ENCODE results near the gene ATP5PD.
"Not testable (repeated sequence)": the region's sequence is repeated elsewhere in the genome, so short reads cannot be mapped to it uniquely, and the experiment has no call there.

The ATP5PD gene

DNA sequence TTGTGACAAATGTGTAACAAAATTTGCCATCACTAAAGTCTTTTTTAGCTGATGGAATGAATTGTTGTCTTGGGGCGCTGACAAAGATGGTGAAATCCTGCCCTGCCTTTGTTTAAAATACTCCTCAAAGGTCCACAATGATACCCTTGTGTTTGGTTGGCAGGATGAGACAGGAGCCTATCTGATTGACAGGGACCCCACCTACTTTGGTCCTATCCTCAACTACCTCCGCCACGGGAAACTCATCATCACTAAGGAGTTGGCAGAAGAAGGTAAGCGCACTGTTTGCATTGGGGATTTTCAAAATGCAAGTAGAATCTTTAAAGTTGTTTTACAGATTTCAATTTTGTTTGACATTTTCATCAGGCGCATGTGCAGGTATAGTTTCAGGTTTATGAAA lies 2.3 kb upstream of the ATP5PD start:
- peak in 1 of 14 donors; percentile 43 for DNase-seq

DNA sequence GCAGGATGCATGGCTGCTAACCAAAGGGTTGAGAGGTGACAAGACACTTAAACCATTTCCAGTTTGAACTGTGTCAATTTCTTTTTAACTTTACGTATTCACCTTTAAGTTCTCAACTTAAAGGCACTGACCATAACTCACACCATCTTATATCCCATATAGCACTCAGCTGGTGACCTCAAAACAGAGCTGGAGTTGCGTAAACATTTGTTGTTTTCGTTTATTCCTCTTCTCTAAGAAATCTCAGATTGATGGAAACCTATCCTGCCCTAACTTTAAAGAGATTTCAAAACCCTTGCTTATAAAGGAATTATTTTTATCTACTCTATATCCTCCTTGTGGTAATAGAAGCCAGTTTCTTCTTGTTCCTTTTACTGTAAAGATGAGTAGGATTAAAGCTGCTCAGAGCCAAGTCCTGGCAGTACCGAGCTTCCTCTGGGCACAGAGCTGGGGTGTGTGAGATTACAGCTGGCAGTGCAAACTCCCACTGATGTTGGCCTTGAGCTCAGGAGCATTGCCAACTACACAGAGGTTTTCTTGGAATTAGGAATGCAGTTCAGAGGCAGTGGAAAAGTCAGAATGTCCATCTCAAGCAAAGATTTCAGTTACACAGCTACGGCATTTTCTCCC lies 1.6 kb upstream of the ATP5PD start:
- DNase-seq: peak in 6 of 14 donors; percentile 3 to 50 (median 16)

DNA sequence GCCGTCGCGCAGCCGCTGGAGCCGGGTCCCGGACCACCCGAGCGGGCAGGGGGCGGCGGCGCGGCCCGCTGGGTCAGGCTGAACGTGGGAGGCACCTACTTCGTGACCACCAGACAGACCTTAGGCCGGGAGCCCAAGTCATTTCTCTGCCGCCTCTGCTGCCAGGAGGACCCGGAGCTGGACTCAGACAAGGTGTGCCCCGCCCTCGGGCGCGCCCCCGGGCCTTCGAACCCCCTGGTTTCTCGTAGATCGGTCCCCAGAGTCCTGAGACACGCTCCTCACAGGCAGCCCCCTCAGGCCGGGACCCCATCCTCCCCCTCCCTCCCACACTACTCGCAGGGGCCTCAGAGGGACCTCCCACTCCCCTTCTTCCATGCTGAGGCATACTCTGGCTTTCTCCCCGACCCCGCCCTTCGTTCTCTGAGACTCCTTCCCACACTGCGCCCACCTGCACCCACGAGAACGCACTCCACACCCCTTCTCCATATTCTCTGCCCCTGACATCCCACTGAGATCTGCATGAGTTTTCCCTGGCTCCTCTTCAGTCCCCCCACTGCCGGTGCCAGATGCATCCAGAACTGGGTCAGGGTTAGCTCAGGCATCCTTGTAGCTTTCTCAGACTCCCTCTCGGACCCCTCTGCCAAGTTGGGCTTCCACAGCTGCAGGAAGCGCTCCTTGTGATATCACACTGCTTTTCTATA lies 779 bp upstream of the ATP5PD start:
- peak in 6 of 14 donors; percentile 1 to 54 (median 44) for DNase-seq

DNA sequence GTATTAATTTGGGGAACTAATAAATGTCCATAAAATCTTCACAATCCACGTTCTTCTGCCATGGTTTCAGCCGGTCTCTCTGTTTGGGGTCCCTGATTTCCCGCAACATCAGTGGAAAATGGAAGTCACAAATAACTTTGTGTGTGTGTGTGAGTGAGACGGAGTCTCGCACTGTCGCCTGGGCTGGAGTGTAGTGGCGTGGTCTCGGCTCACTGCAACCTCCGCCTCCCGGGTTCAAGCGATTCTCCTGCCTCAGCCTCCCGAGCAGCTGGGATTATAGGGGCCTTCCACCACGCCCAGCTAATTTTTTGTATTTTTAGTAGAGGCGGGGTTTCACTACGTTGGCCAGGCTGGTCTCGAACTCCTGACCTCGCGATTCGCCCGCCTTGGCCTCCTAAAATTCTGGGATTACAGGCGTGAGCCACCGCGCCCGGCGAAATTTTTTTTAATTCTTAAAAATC lies 793 bp downstream of the ATP5PD start:
- DNase-seq: not testable (repeated sequence)

DNA sequence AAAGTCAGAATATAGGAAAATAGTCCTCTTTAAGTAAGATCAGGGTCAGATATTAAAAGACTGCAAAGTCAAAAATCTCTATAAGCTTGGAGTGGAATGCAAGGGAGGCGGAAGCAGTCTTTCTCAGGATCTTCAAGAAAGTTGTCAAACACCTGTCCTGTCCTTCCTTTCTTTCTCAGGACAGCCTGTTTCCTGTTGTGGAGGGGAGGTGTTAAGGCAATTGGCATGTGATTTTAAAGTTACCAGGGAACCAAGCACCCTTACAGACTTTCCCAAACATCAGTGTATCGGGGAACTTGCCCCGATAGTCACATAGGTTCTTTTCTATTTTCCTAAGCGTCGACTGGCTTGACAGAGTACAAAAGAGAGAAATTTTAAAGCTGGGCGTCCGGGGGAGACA lies 2.1 kb downstream of the ATP5PD start:
- no peak for DNase-seq

DNA sequence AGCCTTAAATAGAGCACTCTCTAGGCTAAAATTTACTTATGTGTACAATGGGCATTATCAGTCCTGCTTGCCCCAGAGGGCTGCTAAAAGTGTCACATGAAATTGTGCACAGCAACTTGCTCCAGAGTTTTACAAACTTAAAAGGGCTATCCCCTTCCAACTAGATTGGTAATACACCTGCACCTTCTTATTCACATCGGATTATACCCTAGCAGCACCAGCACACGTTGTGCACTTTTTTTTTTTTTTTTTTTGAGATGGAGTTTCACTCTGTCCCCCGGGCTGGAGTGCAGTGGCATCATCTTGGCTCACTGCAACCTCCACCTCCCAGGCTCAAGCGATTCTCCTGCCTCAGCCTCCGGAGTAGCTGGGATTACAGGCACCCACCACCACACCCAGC lies 3.0 kb downstream of the ATP5PD start:
- not testable (repeated sequence) for DNase-seq

DNA sequence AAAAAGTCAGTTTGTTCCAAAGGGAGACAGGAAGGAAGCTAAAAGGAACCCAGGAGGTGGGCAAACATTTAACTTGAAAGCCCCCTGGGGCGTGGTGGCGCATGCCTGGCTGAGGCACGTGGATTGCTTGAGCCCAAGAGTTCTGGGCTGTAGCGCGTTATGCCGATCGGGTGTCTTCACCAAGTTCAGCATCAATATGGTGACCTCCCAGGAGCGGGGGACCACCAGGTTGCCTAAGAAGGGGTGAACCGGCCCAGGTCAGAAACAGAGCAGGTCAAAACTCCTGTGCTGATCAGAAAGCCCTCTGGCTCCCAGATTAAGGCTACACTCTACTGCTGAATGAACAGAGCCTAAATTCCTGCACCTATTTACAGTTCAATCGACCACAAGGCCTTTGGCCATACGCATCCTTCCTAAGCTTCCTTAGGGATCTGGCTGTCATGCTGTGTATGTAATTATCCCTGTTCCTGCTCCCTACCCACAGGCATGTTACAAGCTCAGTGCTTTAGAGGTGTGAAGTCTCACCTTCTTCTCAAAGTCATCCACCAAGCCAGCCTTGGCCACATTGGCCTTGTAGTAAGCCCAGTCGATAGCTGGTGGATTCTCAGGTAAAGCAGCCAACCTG lies 5.0 kb downstream of the ATP5PD start:
- DNase-seq: no peak

DNA sequence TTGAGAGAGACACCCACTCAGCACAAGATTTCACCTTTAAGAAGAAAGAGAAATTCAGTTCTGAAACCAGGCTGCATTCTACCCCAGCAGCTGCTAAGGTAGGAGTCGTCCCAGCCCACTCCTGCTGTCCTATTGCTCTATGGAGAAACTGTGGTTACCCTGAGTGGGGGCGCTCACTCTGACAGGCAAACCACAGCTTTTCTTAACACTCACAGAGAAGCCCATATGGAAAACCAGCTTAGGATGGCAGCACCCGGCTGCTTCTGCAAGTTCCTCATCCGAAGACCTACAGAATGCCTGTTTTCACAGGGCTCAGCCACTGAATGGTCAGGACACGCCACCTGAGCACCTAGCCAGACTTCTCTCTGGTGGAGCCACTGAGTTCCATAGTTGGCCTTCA lies 7.5 kb downstream of the ATP5PD start:
- DNase-seq: no peak

DNA sequence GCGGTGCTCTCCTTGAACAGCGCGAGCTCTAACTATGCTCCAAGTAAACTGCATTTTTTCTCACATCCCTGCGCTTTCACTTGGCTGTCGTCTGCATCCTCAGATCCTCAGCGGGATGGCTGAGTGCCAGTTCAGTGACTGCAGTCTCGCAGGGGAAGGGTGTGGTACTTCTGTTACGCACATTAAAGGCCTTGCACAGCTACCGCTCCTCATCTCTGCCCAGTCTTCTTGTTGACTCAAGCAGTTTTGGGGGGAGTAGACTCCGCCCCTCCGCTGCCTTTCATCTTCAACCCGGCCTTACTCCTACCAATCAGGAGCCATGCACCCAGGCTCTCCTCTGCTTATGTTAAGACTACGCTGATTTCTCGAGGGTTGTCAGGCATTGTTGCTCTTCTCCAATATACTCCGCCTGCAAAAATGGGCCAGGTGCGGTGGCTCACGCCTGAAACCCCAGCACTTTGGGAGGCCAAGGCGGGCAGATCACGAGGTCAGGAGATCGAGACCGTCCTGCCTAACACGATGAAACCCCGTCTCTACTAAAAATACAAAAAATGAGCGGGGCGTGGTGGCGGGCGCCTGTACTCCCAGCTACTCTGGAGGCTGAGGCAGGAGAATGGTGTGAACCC lies 10.0 kb downstream of the ATP5PD start:
- peak in 2 of 14 donors; percentile 4 to 59 for DNase-seq

DNA sequence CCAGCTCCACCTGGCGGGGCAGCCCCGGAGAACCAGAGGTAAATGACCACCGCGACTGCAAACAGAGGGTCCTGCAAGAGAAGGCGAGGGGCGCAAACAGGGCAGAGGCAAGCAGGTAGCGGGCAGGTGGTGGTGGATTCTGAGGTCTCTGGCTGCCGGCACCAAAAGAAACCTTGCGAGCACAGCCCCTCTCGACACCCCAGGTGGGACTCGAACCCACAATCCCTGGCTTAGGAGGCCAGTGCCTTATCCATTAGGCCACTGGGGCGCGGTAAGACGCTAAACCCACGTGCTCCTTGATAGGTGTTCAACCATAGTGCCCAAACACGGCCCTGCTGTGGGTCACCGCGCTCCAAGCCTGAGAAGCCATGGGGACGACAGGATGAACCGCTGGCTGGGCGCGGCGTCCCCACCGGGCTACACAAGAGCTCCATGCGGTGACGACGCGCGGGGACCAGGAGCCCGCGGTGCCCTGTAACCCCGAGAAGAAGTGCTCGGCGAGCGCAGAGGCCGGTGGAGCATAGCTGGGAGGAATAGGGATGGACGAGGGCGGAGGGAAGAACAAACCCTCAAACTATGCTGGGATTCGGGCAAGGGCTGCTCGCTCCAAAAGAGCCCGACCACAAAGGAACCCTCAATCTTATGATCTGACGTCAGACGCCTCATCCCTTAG lies 12.4 kb downstream of the ATP5PD start:
- DNase-seq: peak in 13 of 14 donors; percentile 22 to 82 (median 73)

DNA sequence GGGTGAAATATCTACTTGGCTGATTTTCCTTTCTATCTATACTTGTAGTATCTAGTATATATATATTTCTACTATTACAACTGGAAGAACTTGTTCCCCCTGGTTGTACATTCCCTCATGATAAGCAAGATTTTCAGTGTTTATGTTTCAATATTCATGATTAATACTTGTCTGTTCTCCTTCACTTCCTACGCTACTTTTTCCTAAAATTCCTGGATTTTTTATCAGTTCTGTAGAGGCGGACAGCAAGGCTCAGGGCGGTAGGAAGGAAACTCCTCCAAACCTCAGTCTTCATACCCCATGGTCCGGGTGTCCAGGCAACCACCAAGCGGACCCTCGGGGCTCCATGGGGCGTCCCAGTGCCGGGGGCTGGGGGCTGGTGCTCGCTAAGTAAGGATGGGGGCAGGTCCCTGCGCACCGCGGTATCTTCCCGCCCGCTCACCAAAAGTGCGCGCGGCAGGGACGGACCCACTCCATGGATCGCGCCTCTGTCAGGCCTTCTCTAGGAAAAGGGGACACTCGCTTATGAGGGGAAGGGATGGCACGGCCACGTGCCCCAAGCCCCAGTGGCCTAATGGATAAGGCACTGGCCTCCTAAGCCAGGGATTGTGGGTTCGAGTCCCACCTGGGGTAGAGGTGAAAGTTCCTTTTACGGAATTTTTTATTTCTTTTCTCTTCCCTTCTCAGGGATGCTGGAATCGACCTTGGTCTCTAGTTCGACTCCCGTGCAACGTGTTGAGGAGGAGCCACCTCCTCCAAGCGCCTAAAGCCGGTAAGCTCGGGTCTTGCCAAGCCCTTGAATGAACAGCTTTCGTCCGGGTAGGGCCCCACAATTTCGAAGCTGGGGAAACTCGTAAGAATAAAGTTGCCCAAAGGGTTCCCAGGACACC lies 13.2 kb downstream of the ATP5PD start:
- DNase-seq: peak; percentile 47 to 88 (median 83)

DNA sequence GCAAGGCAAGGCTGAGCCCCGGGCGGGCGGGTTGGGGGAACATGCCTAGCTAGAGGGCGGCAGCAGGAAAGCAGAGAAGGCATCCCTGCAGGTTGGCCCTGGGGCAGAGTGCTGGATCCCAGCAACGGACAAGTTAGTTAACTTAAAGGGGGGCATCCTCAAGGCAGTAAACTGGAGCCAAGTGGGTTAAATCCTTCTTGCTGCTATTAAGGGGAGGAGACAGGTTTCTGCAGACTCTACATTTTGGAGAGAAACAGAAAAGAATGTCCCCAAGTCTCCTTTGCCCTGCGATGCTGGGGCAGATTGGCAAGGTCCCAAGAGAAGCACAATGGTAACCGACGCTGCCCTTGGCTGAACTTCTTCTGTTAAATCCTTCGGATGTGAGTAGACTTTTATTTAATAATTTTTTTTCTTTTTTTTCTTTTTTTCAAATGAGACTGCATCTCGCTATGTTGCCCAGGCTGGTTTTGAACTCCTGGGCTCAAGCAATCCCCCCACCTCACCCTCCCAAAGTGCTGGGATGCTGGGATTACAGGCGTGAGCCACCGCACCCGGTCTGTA lies 14.0 kb downstream of the ATP5PD start:
- peak in 2 of 14 donors; percentile 60 to 93 for DNase-seq

DNA sequence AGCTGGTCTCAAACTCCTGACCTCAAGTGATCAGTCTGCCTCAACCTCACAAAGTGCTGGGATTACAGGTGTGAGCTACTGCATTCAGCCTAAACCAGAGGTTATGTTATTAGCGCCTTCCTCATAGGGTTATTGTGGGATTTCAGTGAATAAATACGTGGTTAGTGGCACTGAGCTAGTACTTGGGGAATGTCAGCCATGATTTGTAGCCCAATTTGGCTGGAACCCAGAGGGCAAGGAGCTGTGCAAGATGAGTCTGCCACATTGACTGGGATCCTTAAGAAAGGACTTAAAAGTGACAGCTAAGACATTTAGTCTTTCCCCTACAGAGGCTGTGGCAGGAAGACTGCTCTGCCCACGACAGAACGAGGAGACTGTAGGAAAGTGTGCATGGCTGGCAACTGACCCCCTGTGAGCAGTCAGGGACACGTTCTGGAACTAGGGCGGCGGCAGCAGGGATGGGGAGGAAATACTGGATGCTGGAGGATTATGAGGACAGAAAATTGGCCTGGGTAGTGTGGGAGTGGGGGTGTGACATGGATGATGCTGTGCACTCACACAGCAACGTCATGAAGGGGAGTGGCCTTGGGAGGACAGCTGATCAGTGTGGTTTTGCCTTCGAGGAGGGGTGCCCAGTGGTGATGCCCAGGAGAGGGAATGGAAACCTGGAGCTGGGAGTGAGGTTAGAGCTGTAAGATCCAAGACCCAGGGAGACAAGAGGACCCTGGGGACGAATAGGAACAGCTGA lies 14.6 kb downstream of the ATP5PD start:
- DNase-seq: peak in 13 of 14 donors; percentile 30 to 97 (median 75)

DNA sequence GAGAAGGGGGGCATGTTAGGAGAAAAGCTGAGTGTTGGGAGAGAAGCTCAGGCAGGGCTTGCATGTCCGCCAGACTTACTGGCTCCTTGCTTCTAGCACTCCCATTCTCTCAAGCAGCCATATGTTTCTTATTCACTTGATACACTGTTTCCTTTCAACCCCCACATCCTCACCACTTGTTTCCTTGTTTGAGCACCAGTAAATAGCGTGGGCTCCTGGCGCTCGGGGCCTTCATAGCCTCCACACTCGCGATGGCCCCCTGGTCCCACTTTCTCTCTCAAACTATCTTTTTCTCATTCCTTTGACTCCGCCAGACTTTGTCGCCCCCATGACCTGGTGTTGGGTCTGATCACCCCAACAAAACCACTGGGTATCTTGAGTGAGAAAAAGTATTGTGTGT lies 16.6 kb downstream of the ATP5PD start:
- no peak for DNase-seq

DNA sequence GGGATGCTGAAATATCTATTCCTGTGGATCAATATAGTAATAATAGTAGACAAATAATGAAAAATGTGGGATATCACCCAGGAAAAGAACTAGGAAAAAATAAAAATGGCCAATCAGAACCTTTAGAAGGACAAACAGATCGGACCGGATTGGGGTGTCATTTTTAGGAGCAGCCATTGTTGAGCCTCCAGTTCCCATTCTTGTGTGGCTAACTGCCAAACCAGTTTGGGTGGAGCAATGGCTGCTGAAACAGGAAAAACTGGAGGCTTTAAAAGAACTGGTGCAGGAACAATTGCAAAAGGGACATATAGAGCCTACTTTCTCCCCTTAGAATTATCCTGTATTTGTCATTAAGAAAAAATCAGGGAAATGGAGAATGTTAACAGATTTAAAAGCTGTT lies 20.1 kb downstream of the ATP5PD start:
- DNase-seq: not testable (repeated sequence)

DNA sequence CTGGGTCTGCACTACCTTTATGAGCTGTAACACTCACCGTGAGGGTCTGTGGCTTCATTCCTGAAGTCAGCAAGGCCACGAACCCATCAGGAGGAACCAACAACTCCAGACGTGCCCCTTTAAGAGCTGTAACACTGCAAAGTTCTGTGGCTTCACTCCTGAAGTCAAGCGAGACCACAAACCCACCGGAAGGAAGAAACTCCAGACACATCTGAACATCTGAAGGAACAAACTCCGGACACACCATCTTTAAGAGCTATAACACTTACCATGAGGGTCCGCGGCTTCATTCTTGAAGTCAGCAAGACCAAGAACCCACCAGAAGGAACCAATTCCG lies 21.4 kb downstream of the ATP5PD start:
- DNase-seq: not testable (repeated sequence)

DNA sequence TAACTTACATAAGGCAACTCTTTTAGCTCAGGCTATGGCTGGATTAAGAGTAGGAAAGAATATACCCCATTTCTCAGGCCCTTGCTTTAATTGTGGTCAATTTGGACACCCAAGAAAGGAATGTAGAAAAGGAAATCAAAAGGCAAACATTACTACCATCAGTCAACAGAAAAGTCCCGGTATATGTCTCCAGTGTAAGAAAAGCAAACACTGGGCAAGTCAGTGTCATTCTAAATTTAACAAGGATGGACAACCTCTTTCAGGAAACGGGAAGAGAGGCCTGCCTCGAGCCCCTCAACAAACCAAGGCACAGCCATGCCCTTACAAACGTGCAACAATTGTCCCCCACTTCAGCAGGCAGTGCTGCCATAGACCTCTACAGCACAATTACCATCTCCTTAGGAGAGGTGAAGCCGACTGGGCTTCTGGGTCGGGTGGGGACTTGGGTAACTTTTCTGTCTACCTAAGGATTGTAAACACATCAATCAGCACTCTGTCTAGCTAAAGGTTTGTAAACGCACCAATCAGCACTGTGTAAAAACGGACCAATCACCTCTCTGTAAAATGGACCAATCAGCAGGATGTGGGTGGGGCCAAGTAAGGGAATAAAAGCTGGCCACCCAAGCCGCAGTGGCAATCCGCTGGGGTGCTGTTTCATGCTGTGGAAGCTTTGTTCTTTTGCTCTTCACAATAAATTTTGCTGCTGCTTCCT lies 21.9 kb downstream of the ATP5PD start:
- no peak for DNase-seq

DNA sequence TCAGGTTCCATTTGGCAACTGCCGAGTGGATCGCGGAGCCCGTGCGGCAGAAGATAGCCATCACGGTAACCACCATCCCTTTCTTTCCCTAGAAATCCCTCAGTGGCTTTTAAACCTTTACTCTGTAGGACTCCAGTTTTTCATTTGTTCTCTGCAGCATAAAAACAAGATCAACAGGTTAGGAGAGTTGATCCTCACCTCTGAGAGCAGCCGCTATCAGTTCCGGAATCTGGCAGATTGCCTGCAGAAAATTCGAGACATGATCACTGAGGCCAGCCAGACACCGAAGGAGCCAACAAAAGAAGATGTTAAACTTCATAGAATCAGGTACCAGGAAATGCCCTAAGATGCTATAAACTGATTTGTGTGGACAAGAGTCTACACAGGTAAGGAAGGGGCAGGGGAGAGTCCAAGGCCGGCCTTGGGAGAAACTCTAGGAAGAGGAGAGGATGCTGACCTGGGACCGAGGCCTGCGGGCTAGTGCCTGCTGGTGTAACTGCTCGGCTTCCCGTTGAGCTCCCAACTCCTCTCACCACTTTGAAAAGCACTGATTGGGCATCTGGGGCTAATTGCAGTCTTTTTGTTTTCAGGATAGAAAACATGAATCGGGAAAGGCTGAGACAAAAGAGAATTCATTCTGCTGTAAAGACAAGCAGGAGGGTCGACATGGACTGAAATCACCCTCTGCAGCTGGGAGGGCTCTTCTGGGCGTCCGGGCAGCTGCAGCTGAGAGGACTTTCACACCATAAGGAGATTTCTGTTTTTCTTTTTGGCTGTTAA lies 26.2 kb downstream of the ATP5PD start:
- peak in 6 of 14 donors; percentile 19 to 56 (median 40) for DNase-seq

DNA sequence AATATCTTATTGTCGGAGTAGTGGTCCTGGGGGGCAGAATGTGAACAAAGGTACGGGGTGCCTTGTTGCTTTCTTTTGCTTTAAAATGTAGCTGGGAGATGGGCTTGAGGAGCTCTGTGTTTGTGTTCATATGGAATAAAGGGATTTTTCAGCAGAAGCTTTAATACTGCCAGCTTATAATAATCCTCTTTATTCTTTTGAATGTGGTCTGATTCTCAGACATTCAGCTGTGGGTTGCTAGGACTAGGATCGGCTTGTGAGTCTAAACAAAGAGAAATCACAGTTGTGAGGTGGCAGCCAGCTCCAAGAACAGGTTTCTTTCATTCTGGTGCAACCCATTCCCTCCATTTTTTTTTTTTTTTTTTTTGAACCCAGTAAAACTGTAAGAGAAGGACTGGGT lies 27.1 kb downstream of the ATP5PD start:
- no peak for DNase-seq
